DMS79 (cell line): ENCODE measurements around the gene PSMB7.

Experiments used
- DNase-seq: peaks from one replicate; lab custom pipeline; 2025; lab: John Stamatoyannopoulos, UW

PSMB7 gene

GRCh38 chr9:124325816-124326215 lies 89.4 kb downstream of the PSMB7 start:
- DNase-seq, result no peak

- no peak for DNase-seq
Observed at GRCh38 chr9:124323904-124324303, 91.3 kb downstream of the PSMB7 start.

DNA sequence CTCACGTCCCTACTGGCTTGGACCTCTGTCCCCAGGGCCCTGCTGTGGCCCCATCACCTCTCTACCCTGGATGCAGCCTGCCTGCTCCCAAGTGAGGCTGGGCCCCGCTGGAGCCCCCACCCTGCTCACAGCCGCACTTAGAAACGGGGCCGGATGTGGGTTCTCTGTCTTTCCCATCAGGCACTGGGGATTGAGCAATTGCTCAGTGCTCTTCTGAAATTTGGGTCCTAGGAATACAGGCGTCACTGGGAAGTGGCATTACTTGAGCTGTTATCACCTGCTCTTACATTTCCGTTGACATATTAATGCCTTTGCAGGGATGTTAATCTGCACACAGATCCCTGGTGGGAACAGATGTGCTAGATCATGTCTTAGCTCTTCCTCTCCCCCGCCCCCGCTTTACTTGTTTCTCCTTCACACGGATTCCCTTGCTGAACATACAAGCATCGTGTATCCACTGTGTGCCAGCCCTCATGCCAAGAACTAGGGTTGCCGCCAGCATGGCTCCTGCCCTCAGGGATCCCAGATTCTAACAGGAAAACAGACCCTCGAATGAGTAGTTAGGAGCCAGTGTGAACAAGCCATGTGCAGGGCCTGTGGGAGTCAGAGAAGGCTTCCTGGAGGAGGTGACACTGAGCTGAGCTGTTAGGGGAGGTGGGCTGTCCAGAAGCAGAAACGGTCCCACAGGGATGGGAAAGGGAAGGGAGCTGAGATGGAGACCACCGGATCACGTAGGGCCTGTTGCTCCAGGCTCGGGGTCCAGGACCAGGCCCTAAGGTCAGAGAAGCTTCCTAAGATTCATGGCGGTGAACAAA lies 92.4 kb downstream of the PSMB7 start:
- no peak for DNase-seq

- no peak for DNase-seq
Observed at GRCh38 chr9:124321935-124322334, 93.3 kb downstream of the PSMB7 start.

DNA sequence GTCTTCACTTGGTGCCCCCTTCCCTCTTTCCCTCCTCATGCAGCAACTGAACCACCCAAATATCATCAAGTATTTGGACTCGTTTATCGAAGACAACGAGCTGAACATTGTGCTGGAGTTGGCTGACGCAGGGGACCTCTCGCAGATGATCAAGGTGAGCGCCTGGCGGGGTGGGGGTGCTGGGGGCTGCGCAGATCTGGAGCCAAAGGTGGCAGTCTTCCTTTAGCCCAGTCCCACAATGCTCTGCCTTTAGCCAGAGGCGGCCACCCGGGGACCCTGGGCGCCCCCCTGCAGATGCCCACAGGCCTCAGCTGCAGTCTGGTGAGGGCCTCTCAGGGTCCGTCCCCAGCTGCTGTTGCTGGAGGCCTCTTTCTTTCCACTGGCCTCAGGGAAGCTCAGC lies 93.8 kb downstream of the PSMB7 start:
- DNase-seq, result no peak

- no peak for DNase-seq
Observed at GRCh38 chr9:124320062-124320973, 94.9 kb downstream of the PSMB7 start.

- DNase-seq, result no peak
Observed at GRCh38 chr9:124315882-124316281, 99.4 kb downstream of the PSMB7 start.

- DNase-seq, result no peak
Observed at GRCh38 chr9:124313940-124314339, 101.3 kb downstream of the PSMB7 start.

- DNase-seq, result no peak
Observed at GRCh38 chr9:124312290-124313265, 102.7 kb downstream of the PSMB7 start.

DNA sequence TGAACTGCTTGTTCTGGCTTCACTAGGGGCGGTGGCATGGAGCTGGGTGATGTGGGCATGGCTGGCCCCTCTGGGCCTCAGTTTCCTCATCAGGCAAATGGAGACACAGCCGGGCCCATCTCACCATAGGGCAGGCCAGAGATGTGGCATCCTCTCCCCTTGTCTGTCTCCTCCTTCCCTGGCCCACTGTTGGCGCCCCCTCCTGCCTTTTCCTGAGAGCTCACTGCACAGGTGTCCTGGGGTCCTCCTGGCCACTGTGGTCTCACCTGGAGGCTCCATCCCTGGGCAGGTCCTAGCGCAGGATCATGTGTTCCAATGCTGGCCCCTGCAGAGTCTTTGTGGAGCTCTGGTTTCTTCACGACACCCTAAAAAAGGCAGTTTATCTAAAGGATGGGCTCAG lies 104.0 kb downstream of the PSMB7 start:
- no peak for DNase-seq

- DNase-seq, result no peak
Observed at GRCh38 chr9:124309667-124310084, 105.6 kb downstream of the PSMB7 start.

- no peak for DNase-seq
Observed at GRCh38 chr9:124308606-124309491, 106.4 kb downstream of the PSMB7 start.

- no peak for DNase-seq
Observed at GRCh38 chr9:124307379-124308030, 107.7 kb downstream of the PSMB7 start.

- no peak for DNase-seq
Observed at GRCh38 chr9:124306098-124306735, 109.0 kb downstream of the PSMB7 start.

DNA sequence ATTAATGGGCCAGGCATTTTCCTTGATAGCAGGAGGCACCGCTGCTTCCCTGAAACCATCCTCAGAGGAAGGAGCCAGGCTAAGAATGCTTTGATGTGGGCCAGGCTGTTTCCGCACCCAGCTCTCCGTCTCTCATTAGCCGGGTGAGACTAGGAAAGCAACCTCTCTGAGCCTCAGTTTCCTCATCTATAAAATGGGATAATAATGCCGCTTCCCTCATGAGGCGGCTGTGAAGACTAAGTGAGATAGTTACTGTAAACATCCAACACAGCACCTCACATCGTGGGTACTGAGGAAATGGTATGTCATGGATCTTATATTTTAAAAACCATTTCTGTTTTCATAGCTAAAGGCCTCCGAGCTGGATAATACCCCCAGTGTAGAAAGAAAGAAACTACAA lies 111.0 kb downstream of the PSMB7 start:
- DNase-seq, result no peak

DNA sequence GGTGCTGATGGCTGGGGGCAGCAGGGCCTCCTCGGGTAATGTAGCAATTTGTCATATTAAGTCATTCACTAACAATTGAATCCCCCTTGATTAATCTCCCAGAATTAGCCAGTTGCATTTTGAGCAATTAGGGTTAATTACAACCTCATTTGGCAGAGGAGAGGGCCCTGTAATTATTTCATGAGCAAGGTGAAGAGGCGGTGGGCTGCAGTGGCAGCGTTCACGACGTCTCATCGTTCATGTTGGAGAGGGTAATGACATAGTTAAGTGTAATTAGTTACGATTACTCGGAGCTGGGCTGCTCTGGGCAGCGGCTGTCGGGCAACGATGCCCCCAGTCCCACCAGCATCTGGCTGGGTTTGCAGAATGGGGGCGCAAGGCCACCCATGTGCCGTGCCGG lies 111.5 kb downstream of the PSMB7 start:
- no peak for DNase-seq
